ENCODE data around the gene AMIGO3.
"Not testable (repeated sequence)": the region's sequence is repeated elsewhere in the genome, so short reads cannot be mapped to it uniquely, and the experiment has no call there.

AMIGO3 gene

GRCh38 chr3:49689908-49690624 lies 29.4 kb downstream of the AMIGO3 start:
- not testable (repeated sequence) for DNase-seq (ENCODE audit: insufficient read length, low spot score)
- FAIRE-seq = peak; percentile 46

GRCh38 chr3:49689046-49689907 lies 30.2 kb downstream of the AMIGO3 start, which contains the start of the genes MST1 and RNF123:
Gene MST1, minus strand, starts transcription at chr3:49689474. Its CDS starts 783 bp downstream, at chr3:49688691.
Gene RNF123, plus strand, starts transcription at chr3:49689557. Its CDS starts 1,609 bp downstream, at chr3:49691166.
- FAIRE-seq = no peak
- peak; percentile 86 for DNase-seq (ENCODE audit: insufficient read length, low spot score)

GRCh38 chr3:49688338-49689045 lies 31.0 kb downstream of the AMIGO3 start:
- FAIRE-seq; DNase-seq (ENCODE audit: insufficient read length, low spot score): not testable (repeated sequence)

GRCh38 chr3:49687424-49687795 lies 32.1 kb downstream of the AMIGO3 start:
- DNase-seq (ENCODE audit: insufficient read length, low spot score); FAIRE-seq: not testable (repeated sequence)

- not testable (repeated sequence) for DNase-seq (ENCODE audit: insufficient read length, low spot score); FAIRE-seq
These were observed 32.6 kb downstream of the AMIGO3 start for GRCh38 chr3:49686769-49687423.

- not testable (repeated sequence) for FAIRE-seq; DNase-seq (ENCODE audit: insufficient read length, low spot score)
These were observed 33.1 kb downstream of the AMIGO3 start for GRCh38 chr3:49686346-49686745.

GRCh38 chr3:49685846-49686245 lies 33.6 kb downstream of the AMIGO3 start:
- DNase-seq (ENCODE audit: insufficient read length, low spot score); FAIRE-seq: not testable (repeated sequence)

GRCh38 chr3:49685103-49685502 lies 34.4 kb downstream of the AMIGO3 start:
- FAIRE-seq; DNase-seq (ENCODE audit: insufficient read length, low spot score): not testable (repeated sequence)

GRCh38 chr3:49684453-49684852 lies 35.0 kb downstream of the AMIGO3 start:
- DNase-seq (ENCODE audit: insufficient read length, low spot score); FAIRE-seq: not testable (repeated sequence)

- no peak for DNase-seq (ENCODE audit: insufficient read length, low spot score)
- no peak for FAIRE-seq
These were observed 36.3 kb downstream of the AMIGO3 start for GRCh38 chr3:49683162-49683561.

- DNase-seq (ENCODE audit: insufficient read length, low spot score) = no peak
- FAIRE-seq = no peak
These were observed 37.9 kb downstream of the AMIGO3 start for GRCh38 chr3:49681543-49681942.

GRCh38 chr3:49681232-49681522 lies 38.3 kb downstream of the AMIGO3 start:
- no peak for DNase-seq (ENCODE audit: insufficient read length, low spot score)
- no peak for FAIRE-seq

- FAIRE-seq = no peak
- DNase-seq (ENCODE audit: insufficient read length, low spot score) = no peak
These were observed 38.8 kb downstream of the AMIGO3 start for GRCh38 chr3:49680493-49681231.

GRCh38 chr3:49675912-49676311 lies 43.6 kb downstream of the AMIGO3 start:
- FAIRE-seq = no peak
- DNase-seq (ENCODE audit: insufficient read length, low spot score) = no peak

- FAIRE-seq = no peak
These were observed 44.9 kb downstream of the AMIGO3 start for GRCh38 chr3:49674497-49674983.

GRCh38 chr3:49673715-49674496 lies 45.6 kb downstream of the AMIGO3 start, which contains the start of gene APEH:
Gene APEH, plus strand, starts transcription at chr3:49674351. Its CDS starts 51 bp downstream, at chr3:49674402.
- FAIRE-seq (peak; percentile 96), DNase-seq (ENCODE audit: insufficient read length, low spot score) (peak; percentile 96)

More at GRCh38 chr3:49674497-49674983, 44.9 kb downstream of the AMIGO3 start:
- DNase-seq (ENCODE audit: insufficient read length, low spot score) = no peak

GRCh38 chr3:49673121-49673714 lies 46.3 kb downstream of the AMIGO3 start:
- no peak for DNase-seq (ENCODE audit: insufficient read length, low spot score)
- FAIRE-seq = no peak
